Measurements from ENCODE around the gene NAA15. TPM values are rescaled to one million over a fixed set of nuclear protein-coding genes. Genes with fewer than 3 reads are reported as not detected.
"Not testable (repeated sequence)": the region's sequence is repeated elsewhere in the genome, so short reads cannot be mapped to it uniquely, and the experiment has no call there.

NAA15 gene
- total RNA-seq, 1 experiment from 2014 or later, result 98.9 TPM

GRCh38 chr4:139468756-139469155 lies 167.5 kb downstream of the NAA15 start:
- H3K27ac Mint-ChIP-seq; H3K4me3 Mint-ChIP-seq; CTCF ChIA-PET; ATAC-seq; H3K27me3 Mint-ChIP-seq (ENCODE audit: low read depth); DNase-seq (ENCODE audit: low spot score); H3K4me1 Mint-ChIP-seq; POLR2A ChIA-PET: not testable (repeated sequence)
- H3K9me3 Mint-ChIP-seq, result peaks cover 41% of the 10 kb centered on the region
- peaks cover 35% of the 10 kb centered on the region for H3K36me3 Mint-ChIP-seq

- DNase-seq (ENCODE audit: low spot score) (no peak), ATAC-seq (no peak)
- Mint-ChIP-seq H3K36me3 (peaks cover 35% of the 10 kb centered on the region), H3K27ac (no peak overlapping the region), H3K27me3 (ENCODE audit: low read depth) (no peaks in the 10 kb centered on the region), H3K9me3 (peaks cover 38% of the 10 kb centered on the region), H3K4me1 (no peaks in the 10 kb centered on the region), H3K4me3 (no peak overlapping the region)
- TF ChIP-seq TP53 (CRISPR knock-in tag; IDR thresholded peaks at IDR 0.05), result no peak
- CTCF ChIA-PET, result no interaction called here
- POLR2A ChIA-PET, result no interaction called here
Observed at GRCh38 chr4:139469216-139469615, 167.9 kb downstream of the NAA15 start.

Other genes starting within 250 kb of the NAA15 start
- gene ELF2, start 124.3 kb upstream of the NAA15 start, total RNA-seq (2021), result 44.6 to 49.0 TPM (median 44.9 TPM) in 3 replicates
- gene MGARP, start 21.3 kb upstream of the NAA15 start, total RNA-seq (2021), result 4.6 to 7.5 TPM (median 6.2 TPM) in 3 replicates
- gene NDUFC1, start 972 bp downstream of the NAA15 start, total RNA-seq (2021), result 61.7 to 72.3 TPM (median 64.5 TPM) in 3 replicates
- gene RAB33B, start 152.6 kb downstream of the NAA15 start, total RNA-seq (2021), result 5.7 to 7.5 TPM (median 6.5 TPM) in 3 replicates